ENCODE results near the gene SMYD3.
"Not testable (repeated sequence)": the region's sequence is repeated elsewhere in the genome, so short reads cannot be mapped to it uniquely, and the experiment has no call there.

The SMYD3 gene

DNA sequence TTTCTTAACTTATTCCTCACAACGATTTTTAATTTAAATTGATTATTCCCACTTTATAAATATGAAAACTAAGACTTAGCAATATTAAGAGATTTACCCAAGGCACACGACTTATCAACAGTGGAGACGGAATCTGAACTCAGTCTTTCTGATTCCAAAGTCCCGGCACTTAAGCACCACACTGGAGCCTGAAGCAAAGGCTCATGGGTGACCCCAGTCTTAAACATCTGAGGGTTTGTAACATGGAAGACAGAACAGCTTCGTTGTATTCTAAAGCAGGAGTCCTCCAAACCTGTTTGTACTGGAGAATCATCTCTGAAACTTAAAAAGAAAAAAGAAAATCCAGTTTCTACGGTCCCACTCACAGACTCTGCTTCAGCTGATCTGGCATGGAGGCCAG lies 519.5 kb downstream of the SMYD3 start:
- no peaks in the 10 kb centered on the region for H3K27me3 ChIP-seq (ENCODE audit: low read depth, low read length)
- no peaks in the 10 kb centered on the region for H3K4me1 ChIP-seq (ENCODE audit: control insufficient read depth in 1 of 2, insufficient read depth in 2 of 2, low read length in 2 of 2)
- no peak overlapping the region for H3K4me3 ChIP-seq (ENCODE audit: low read depth in 1 of 2, low read length in 2 of 2)
- no peak overlapping the region for H3K27ac ChIP-seq (ENCODE audit: low read length)
- no peaks in the 10 kb centered on the region for H3K36me3 ChIP-seq (ENCODE audit: control insufficient read depth in 1 of 2, insufficient read depth in 2 of 2, low read length in 2 of 2)
- no peaks in the 10 kb centered on the region for H3K9me3 ChIP-seq (ENCODE audit: control insufficient read depth in 1 of 2, low read length in 2 of 2)

DNA sequence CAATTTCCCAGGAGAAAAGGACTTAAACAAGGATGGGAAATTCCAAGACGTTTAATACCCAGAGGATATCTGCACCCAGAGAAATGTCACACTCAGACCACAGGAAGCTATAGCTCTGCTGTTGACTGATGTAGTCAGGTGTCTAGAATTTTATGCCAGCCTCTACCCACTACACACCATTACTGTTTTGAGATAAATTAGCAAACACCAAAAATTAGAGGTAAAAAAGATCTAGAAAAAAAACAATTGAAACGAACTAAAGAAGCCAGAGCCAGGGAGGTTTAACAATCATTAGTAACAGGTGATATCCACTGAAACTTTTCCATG lies 519.9 kb downstream of the SMYD3 start:
- Histone ChIP-seq H3K36me3 (ENCODE audit: control insufficient read depth in 1 of 2, insufficient read depth in 2 of 2, low read length in 2 of 2) (no peaks in the 10 kb centered on the region), H3K9me3 (ENCODE audit: control insufficient read depth in 1 of 2, low read length in 2 of 2) (no peaks in the 10 kb centered on the region), H3K4me1 (ENCODE audit: control insufficient read depth in 1 of 2, insufficient read depth in 2 of 2, low read length in 2 of 2) (no peaks in the 10 kb centered on the region), H3K4me3 (ENCODE audit: low read depth in 1 of 2, low read length in 2 of 2) (no peak overlapping the region), H3K27me3 (ENCODE audit: low read depth, low read length) (no peaks in the 10 kb centered on the region), H3K27ac (ENCODE audit: low read length) (no peak overlapping the region)

- no peak overlapping the region for H3K27ac ChIP-seq (ENCODE audit: low read length)
- H3K27me3 ChIP-seq (ENCODE audit: low read depth, low read length): no peaks in the 10 kb centered on the region
- H3K9me3 ChIP-seq (ENCODE audit: control insufficient read depth in 1 of 2, low read length in 2 of 2): no peaks in the 10 kb centered on the region
- H3K36me3 ChIP-seq (ENCODE audit: control insufficient read depth in 1 of 2, insufficient read depth in 2 of 2, low read length in 2 of 2): no peaks in the 10 kb centered on the region
- H3K4me3 ChIP-seq (ENCODE audit: low read depth in 1 of 2, low read length in 2 of 2): no peak overlapping the region
- H3K4me1 ChIP-seq (ENCODE audit: control insufficient read depth in 1 of 2, insufficient read depth in 2 of 2, low read length in 2 of 2): no peaks in the 10 kb centered on the region
Observed at GRCh38 chr1:245986404-245987218, 520.5 kb downstream of the SMYD3 start.

- Histone ChIP-seq H3K4me1 (ENCODE audit: control insufficient read depth in 1 of 2, insufficient read depth in 2 of 2, low read length in 2 of 2) (no peaks in the 10 kb centered on the region), H3K27ac (ENCODE audit: low read length) (no peak overlapping the region), H3K4me3 (ENCODE audit: low read depth in 1 of 2, low read length in 2 of 2) (no peak overlapping the region), H3K36me3 (ENCODE audit: control insufficient read depth in 1 of 2, insufficient read depth in 2 of 2, low read length in 2 of 2) (no peaks in the 10 kb centered on the region), H3K27me3 (ENCODE audit: low read depth, low read length) (no peaks in the 10 kb centered on the region), H3K9me3 (ENCODE audit: control insufficient read depth in 1 of 2, low read length in 2 of 2) (no peaks in the 10 kb centered on the region)
Observed at GRCh38 chr1:245984390-245985155, 522.5 kb downstream of the SMYD3 start.

DNA sequence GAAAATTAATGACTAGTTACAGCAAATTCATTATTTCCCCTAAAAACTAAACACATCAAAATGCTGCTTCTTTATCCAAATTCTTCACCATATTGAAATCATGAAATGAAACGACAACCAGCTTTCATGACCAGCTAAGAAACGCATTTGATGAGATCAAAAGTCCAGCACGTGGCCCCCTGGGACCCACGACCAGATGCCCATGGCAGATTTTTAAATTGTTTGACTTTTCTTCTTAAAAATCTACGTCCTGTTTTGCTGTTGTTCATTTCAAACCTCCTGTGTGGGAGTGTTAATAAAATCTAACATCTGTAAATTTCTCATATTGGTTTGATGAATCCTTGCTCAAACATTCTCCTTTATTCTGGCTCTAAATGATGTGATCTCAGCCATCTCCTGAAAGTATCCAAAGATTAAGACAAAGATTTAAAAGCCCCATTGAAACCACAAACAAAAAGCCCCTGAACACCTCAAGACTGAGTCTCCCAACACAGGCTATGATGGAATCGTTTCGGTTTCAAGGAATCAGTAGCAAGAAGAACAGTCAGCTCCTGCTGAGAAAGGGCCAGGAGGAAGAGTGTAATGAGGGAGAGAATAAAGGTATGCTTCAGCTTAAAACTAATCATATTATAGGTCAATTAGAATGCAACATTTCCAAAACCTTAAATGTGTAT lies 523.6 kb downstream of the SMYD3 start:
- H3K36me3 ChIP-seq (ENCODE audit: control insufficient read depth in 1 of 2, insufficient read depth in 2 of 2, low read length in 2 of 2): no peaks in the 10 kb centered on the region
- no peak overlapping the region for H3K27ac ChIP-seq (ENCODE audit: low read length)

GRCh38 chr1:245979589-245979988 lies 527.5 kb downstream of the SMYD3 start:
- H3K27me3 ChIP-seq (ENCODE audit: low read depth, low read length): no peaks in the 10 kb centered on the region
- H3K9me3 ChIP-seq (ENCODE audit: control insufficient read depth in 1 of 2, low read length in 2 of 2): no peaks in the 10 kb centered on the region
- no peaks in the 10 kb centered on the region for H3K4me1 ChIP-seq (ENCODE audit: control insufficient read depth in 1 of 2, insufficient read depth in 2 of 2, low read length in 2 of 2)
- no peaks in the 10 kb centered on the region for H3K36me3 ChIP-seq (ENCODE audit: control insufficient read depth in 1 of 2, insufficient read depth in 2 of 2, low read length in 2 of 2)
- H3K4me3 ChIP-seq (ENCODE audit: low read depth in 1 of 2, low read length in 2 of 2): no peak overlapping the region
- no peak overlapping the region for H3K27ac ChIP-seq (ENCODE audit: low read length)

More for the DNA sequence above, 523.6 kb downstream of the SMYD3 start:
- H3K27me3 ChIP-seq (ENCODE audit: low read depth, low read length): no peaks in the 10 kb centered on the region
- no peaks in the 10 kb centered on the region for H3K4me1 ChIP-seq (ENCODE audit: control insufficient read depth in 1 of 2, insufficient read depth in 2 of 2, low read length in 2 of 2)
- no peak overlapping the region for H3K4me3 ChIP-seq (ENCODE audit: low read depth in 1 of 2, low read length in 2 of 2)
- no peaks in the 10 kb centered on the region for H3K9me3 ChIP-seq (ENCODE audit: control insufficient read depth in 1 of 2, low read length in 2 of 2)

DNA sequence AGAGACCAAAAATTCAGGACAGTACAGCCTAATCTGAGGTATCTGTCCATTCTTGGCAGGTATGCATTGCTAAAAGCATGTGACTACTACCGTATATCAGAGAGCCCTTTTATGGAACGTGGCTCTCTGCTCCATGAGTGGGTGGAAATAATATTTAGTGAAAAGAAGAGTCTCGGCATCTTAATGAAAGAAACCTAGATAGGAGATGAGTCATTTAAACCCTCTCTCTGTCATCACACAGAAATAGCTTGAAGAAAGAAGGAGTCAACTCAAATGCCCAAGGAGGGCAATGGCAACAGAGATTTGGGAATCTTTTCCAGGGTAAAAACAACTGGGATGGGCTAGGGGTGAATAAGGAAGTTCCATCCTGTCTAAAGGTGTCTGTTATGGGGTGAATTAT lies 528.2 kb downstream of the SMYD3 start:
- Histone ChIP-seq H3K4me3 (ENCODE audit: low read depth in 1 of 2, low read length in 2 of 2) (no peak overlapping the region), H3K4me1 (ENCODE audit: control insufficient read depth in 1 of 2, insufficient read depth in 2 of 2, low read length in 2 of 2) (no peaks in the 10 kb centered on the region), H3K36me3 (ENCODE audit: control insufficient read depth in 1 of 2, insufficient read depth in 2 of 2, low read length in 2 of 2) (no peaks in the 10 kb centered on the region), H3K9me3 (ENCODE audit: control insufficient read depth in 1 of 2, low read length in 2 of 2) (no peaks in the 10 kb centered on the region), H3K27ac (ENCODE audit: low read length) (no peak overlapping the region), H3K27me3 (ENCODE audit: low read depth, low read length) (no peaks in the 10 kb centered on the region)

DNA sequence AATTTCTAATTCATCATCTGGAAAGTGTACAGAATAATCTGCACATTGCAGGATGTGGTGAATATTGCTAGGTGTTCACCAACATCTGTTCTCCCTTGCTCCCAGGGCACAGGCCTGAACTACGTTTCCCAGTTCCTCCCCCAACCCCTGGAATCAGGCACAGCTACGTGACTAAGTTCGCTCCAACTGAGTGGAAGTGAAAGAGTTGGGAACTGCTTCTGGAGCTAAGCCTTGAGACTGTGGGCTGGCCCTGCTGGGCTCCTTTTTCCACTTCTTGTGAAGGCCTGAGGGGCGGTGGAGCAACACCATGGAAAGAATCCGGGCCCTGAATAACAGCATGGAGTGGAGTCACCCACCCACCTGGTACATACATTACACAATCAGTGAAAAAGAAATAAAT lies 534.6 kb downstream of the SMYD3 start:
- Histone ChIP-seq H3K27me3 (ENCODE audit: low read depth, low read length) (no peaks in the 10 kb centered on the region), H3K4me3 (ENCODE audit: low read depth in 1 of 2, low read length in 2 of 2) (no peak overlapping the region), H3K27ac (ENCODE audit: low read length) (no peak overlapping the region), H3K4me1 (ENCODE audit: control insufficient read depth in 1 of 2, insufficient read depth in 2 of 2, low read length in 2 of 2) (no peaks in the 10 kb centered on the region), H3K36me3 (ENCODE audit: control insufficient read depth in 1 of 2, insufficient read depth in 2 of 2, low read length in 2 of 2) (no peaks in the 10 kb centered on the region), H3K9me3 (ENCODE audit: control insufficient read depth in 1 of 2, low read length in 2 of 2) (no peaks in the 10 kb centered on the region)

DNA sequence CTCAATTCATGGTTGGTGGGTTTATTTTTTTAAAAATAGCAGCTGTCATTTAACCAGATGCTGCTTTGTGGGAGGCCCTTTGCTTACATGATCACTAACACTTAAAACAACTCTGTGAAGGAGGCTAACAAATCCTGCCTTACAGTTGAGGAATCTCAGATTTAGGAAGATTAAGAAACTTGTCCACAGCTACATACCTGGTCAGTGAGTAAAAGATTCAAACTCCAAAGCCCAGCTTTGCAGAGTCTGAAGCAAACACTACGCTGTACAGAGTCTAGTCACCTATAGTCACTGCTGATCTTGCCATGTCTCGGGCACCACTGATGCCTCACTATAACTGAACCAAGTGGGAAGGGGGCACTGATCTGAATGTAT lies 535.4 kb downstream of the SMYD3 start:
- Histone ChIP-seq H3K27ac (ENCODE audit: low read length) (no peak overlapping the region), H3K9me3 (ENCODE audit: control insufficient read depth in 1 of 2, low read length in 2 of 2) (no peaks in the 10 kb centered on the region), H3K36me3 (ENCODE audit: control insufficient read depth in 1 of 2, insufficient read depth in 2 of 2, low read length in 2 of 2) (no peaks in the 10 kb centered on the region), H3K4me1 (ENCODE audit: control insufficient read depth in 1 of 2, insufficient read depth in 2 of 2, low read length in 2 of 2) (no peaks in the 10 kb centered on the region), H3K4me3 (ENCODE audit: low read depth in 1 of 2, low read length in 2 of 2) (no peak overlapping the region), H3K27me3 (ENCODE audit: low read depth, low read length) (no peaks in the 10 kb centered on the region)

DNA sequence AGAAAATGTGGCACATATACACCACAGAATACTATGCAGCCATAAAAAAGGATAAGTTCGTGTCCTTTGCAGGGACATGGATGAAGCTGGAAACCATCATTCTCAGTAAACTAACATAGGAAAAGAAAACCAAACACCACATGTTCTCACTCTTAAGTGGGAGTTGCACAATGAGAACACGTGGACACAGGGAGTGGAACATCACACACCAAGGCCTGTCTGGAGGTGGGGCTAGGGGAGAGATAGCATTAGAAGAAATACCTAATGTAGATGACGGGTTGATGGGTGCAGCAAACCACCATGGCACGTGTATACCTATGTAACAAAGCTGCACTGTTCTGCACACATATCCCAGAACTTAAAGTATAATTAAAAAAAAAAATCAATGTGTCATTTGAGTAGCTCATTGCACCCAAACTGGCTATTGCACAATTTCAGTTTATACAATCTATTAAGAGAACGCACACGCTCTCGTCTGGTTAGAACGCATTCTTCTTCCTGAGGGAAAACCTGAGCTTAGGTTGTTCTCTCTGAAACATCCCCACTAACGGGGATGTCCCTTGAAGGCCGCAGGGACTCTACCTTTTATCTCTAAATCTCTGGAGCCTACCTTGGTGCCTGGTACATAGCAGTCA lies 535.9 kb downstream of the SMYD3 start:
- H3K9me3 ChIP-seq (ENCODE audit: control insufficient read depth in 1 of 2, low read length in 2 of 2); H3K4me3 ChIP-seq (ENCODE audit: low read depth in 1 of 2, low read length in 2 of 2); H3K27me3 ChIP-seq (ENCODE audit: low read depth, low read length); H3K4me1 ChIP-seq (ENCODE audit: control insufficient read depth in 1 of 2, insufficient read depth in 2 of 2, low read length in 2 of 2); H3K36me3 ChIP-seq (ENCODE audit: control insufficient read depth in 1 of 2, insufficient read depth in 2 of 2, low read length in 2 of 2); H3K27ac ChIP-seq (ENCODE audit: low read length): not testable (repeated sequence)

DNA sequence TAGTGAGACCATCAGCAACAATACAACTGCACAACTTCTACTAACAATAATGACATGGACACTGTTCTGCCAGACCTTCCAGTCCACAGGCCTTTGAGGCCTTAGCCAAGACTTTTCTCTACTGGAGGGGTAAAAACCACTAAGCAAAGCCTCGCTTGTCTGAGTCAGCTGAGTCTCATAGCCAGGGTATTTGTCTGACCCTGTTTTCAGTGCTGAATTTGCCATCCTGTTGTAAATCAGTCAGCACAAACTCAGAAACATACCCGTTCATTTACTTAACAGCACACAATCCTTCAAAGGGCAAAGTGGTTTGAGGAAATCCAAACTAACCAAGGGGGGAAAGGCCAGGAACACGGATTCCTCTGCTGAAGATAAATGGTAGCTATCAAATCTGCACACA lies 537.8 kb downstream of the SMYD3 start:
- Histone ChIP-seq H3K4me3 (ENCODE audit: low read depth in 1 of 2, low read length in 2 of 2) (no peak overlapping the region), H3K9me3 (ENCODE audit: control insufficient read depth in 1 of 2, low read length in 2 of 2) (no peaks in the 10 kb centered on the region), H3K36me3 (ENCODE audit: control insufficient read depth in 1 of 2, insufficient read depth in 2 of 2, low read length in 2 of 2) (no peaks in the 10 kb centered on the region), H3K27me3 (ENCODE audit: low read depth, low read length) (no peaks in the 10 kb centered on the region), H3K4me1 (ENCODE audit: control insufficient read depth in 1 of 2, insufficient read depth in 2 of 2, low read length in 2 of 2) (no peaks in the 10 kb centered on the region), H3K27ac (ENCODE audit: low read length) (no peak overlapping the region)

Measured in muscle layer of duodenum (tissue), 2 donors.